HT1080 (cell line): ENCODE measurements around the gene PTPRG. TPM values are rescaled to one million over a fixed set of nuclear protein-coding genes. Genes with fewer than 3 reads are reported as not detected.
"Not testable (repeated sequence)": the region's sequence is repeated elsewhere in the genome, so short reads cannot be mapped to it uniquely, and the experiment has no call there.

Source experiments
- DNase-seq: peaks from one replicate; pipeline ENCODE4 v3.0.0-alpha.2; 2015; ENCODE audit warnings: low read depth
- total RNA-seq: library from RNA; depleted of rRNA; stranded (reverse); fragments of >200 nt; shearing (Covaris generic); gene quantifications from 2 replicates; pipeline ENCODE4 v1.2.3, GENCODE V29; 2014

Gene PTPRG
- total RNA-seq, 1 experiment from 2014 or later: 41.1 TPM

- no peak for DNase-seq
Measured at GRCh38 chr3:61682671-61683548, 121.5 kb downstream of the PTPRG start.

- no peak for DNase-seq
Measured at GRCh38 chr3:61683549-61684236, 122.3 kb downstream of the PTPRG start.

- DNase-seq: no peak
Measured at GRCh38 chr3:61684386-61684785, 123.0 kb downstream of the PTPRG start.

GRCh38 chr3:61685755-61686154 lies 124.4 kb downstream of the PTPRG start:
- DNase-seq: peak; percentile 10

GRCh38 chr3:61686228-61686648 lies 124.9 kb downstream of the PTPRG start:
- peak; percentile 20 for DNase-seq

- DNase-seq: no peak
Measured at GRCh38 chr3:61687206-61687605, 125.8 kb downstream of the PTPRG start.

- DNase-seq: no peak
Measured at GRCh38 chr3:61687663-61688306, 126.4 kb downstream of the PTPRG start.

- no peak for DNase-seq
Measured at GRCh38 chr3:61688307-61688984, 127.1 kb downstream of the PTPRG start.

GRCh38 chr3:61690016-61690415 lies 128.6 kb downstream of the PTPRG start:
- DNase-seq: no peak

GRCh38 chr3:61691466-61691865 lies 130.1 kb downstream of the PTPRG start:
- DNase-seq: no peak

- DNase-seq: no peak
Measured at GRCh38 chr3:61697301-61697700, 135.9 kb downstream of the PTPRG start.

- not testable (repeated sequence) for DNase-seq
Measured at GRCh38 chr3:61698278-61699072, 137.1 kb downstream of the PTPRG start.

GRCh38 chr3:61699622-61700021 lies 138.3 kb downstream of the PTPRG start:
- no peak for DNase-seq

GRCh38 chr3:61701011-61701410 lies 139.6 kb downstream of the PTPRG start:
- no peak for DNase-seq

- DNase-seq: no peak
Measured at GRCh38 chr3:61702453-61702852, 141.1 kb downstream of the PTPRG start.

GRCh38 chr3:61704807-61705206 lies 143.4 kb downstream of the PTPRG start:
- no peak for DNase-seq

GRCh38 chr3:61707492-61707891 lies 146.1 kb downstream of the PTPRG start:
- no peak for DNase-seq

GRCh38 chr3:61710920-61711319 lies 149.5 kb downstream of the PTPRG start:
- not testable (repeated sequence) for DNase-seq

GRCh38 chr3:61714225-61714624 lies 152.9 kb downstream of the PTPRG start:
- DNase-seq: no peak

GRCh38 chr3:61715886-61716527 lies 154.6 kb downstream of the PTPRG start:
- DNase-seq: no peak
